GM12878 (cell line): Measurements from ENCODE around the gene RYR2. TPM values are rescaled to one million over a fixed set of nuclear protein-coding genes. Genes with fewer than 3 reads are reported as not detected.

ENCODE experiments used
- ATAC-seq: fragments of 200-7000 bp; cut with Tn5 transposase; 3 replicates; pipeline ENCODE4 v1.9.1; 2020; ENCODE audit warnings: mild to moderate bottlenecking, moderate library complexity
- BruUV-seq: library from RNA; stranded (reverse); fragments of 400-500 nt; replicated peaks from 2 replicates; lab custom pipeline; 2021; lab: Mats Ljungman, UMichigan
- CTCF ChIA-PET: fragments of 300-600 bp; sonication (Branson Sonifier 250); formaldehyde crosslinking; extraction: SDS; loops from one replicate; lab custom pipeline; 2021; ENCODE audit warnings: inconsistent platforms; lab: Yijun Ruan, JAX
- POLR2A ChIA-PET: fragments of 350-600 bp; formaldehyde crosslinking; extraction: SDS; loops from one replicate; lab custom pipeline; 2021; ENCODE audit warnings: inconsistent platforms; lab: Charles Lee
- RAD21 ChIA-PET: fragments of 300-600 bp; sonication (Branson Sonifier 250); formaldehyde crosslinking; loops from one replicate; lab custom pipeline; 2023; ENCODE audit warnings: antibody characterized with exemption; ENCODE audit not compliant: unreplicated experiment; lab: Charles Lee
- SMC1A ChIA-PET: fragments of 300-600 bp; sonication (Branson Sonifier 250); formaldehyde crosslinking; loops from one replicate; lab custom pipeline; 2023; ENCODE audit not compliant: unreplicated experiment, uncharacterized antibody; lab: Charles Lee
- DNase-seq: peaks from one replicate; pipeline ENCODE4 v3.0.0-alpha.2; 2011; ENCODE audit warnings: low read depth, low spot score
- FAIRE-seq: peaks from 3 replicates; lab custom pipeline; 2011; peaks lifted over from hg19 to GRCh38; lab: Jason Lieb, UNC
- H2AFZ ChIP-seq: 2 replicates; pipeline ENCODE4 v1.6.0; 2011; ENCODE audit warnings: low read depth, low read length, control low read depth; ENCODE audit not compliant: control insufficient read depth
- H3K27ac ChIP-seq: 2 replicates; pipeline ENCODE4 v1.5.1; 2011; ENCODE audit warnings: control low read depth; ENCODE audit not compliant: control insufficient read depth, insufficient read depth
- H3K27me3 ChIP-seq, 2 experiments: replicated peaks in 1 of 2; 2 replicates each; pipeline versions ENCODE4 v1.6.0 to v1.6.1; 2011; ENCODE audit warnings: low read length in 1 of 2; ENCODE audit not compliant: control insufficient read depth in 2 of 2, insufficient read depth in 2 of 2
- H3K36me3 ChIP-seq, 2 experiments: 2 replicates each; pipeline ENCODE4 v1.5.1; 2011; ENCODE audit warnings: low read length in 1 of 2; ENCODE audit not compliant: control insufficient read depth in 2 of 2, insufficient read depth in 2 of 2
- H3K4me1 ChIP-seq: 2 replicates; pipeline ENCODE4 v1.6.1; 2011; ENCODE audit warnings: mild to moderate bottlenecking, low read length, moderate library complexity, mixed read lengths; ENCODE audit not compliant: control insufficient read depth, insufficient read depth
- H3K4me2 ChIP-seq: 2 replicates; pipeline ENCODE4 v1.6.0; 2011; ENCODE audit warnings: control low read depth; ENCODE audit not compliant: control insufficient read depth, insufficient read depth
- H3K4me3 ChIP-seq: fragments of 200-600 bp; sonication (generic); 2 replicates; pipeline ENCODE4 v1.5.1; 2016
- H3K79me2 ChIP-seq: 2 replicates; pipeline ENCODE4 v1.6.0; 2011; ENCODE audit warnings: low read length; ENCODE audit not compliant: control insufficient read depth, insufficient read depth
- H3K9ac ChIP-seq: 2 replicates; pipeline ENCODE4 v1.8.0; 2011; ENCODE audit warnings: low read length, control low read depth, mixed read lengths; ENCODE audit not compliant: control insufficient read depth, insufficient read depth
- H3K9me3 ChIP-seq: replicated peaks from 3 replicates; pipeline ENCODE4 v1.5.1; 2011; ENCODE audit warnings: mild to moderate bottlenecking, low read length; ENCODE audit not compliant: control insufficient read depth, insufficient read depth
- H4K20me1 ChIP-seq: 2 replicates; pipeline ENCODE4 v1.6.0; 2011; ENCODE audit not compliant: control insufficient read depth, insufficient read depth
- BHLHE40 ChIP-seq, 2 experiments: fragments of 450-650 bp in 1 of 2; IDR thresholded peaks; 2 replicates each; pipeline ENCODE4 v1.6.1; 2011 to 2017; ENCODE audit warnings: low read depth in 2 of 2, borderline replicate concordance in 1 of 2, improper control_type of control experiment in 1 of 2, low read length in 1 of 2, mild to moderate bottlenecking in 1 of 2
- E2F8 ChIP-seq: fragments of 450-650 bp; IDR thresholded peaks from 2 replicates; pipeline ENCODE4 v1.6.1; 2018; ENCODE audit warnings: mild to moderate bottlenecking, low read depth, moderate library complexity; ENCODE audit not compliant: partially characterized antibody
- IRF3 ChIP-seq: fragments of 450-650 bp; IDR thresholded peaks from 2 replicates; pipeline ENCODE4 v1.6.1; 2014; ENCODE audit warnings: mild to moderate bottlenecking
- JUNB ChIP-seq: IDR thresholded peaks from 2 replicates; pipeline ENCODE4 v1.6.1; 2016; ENCODE audit warnings: antibody characterized with exemption, mild to moderate bottlenecking
- KAT2A ChIP-seq: conservative IDR thresholded peaks from 2 replicates; pipeline ENCODE4 v1.6.1; 2011; ENCODE audit warnings: low read depth, low read length; ENCODE audit not compliant: control insufficient read depth
- NBN ChIP-seq: fragments of 450-650 bp; IDR thresholded peaks from 2 replicates; pipeline ENCODE4 v1.6.1; 2016
- SIN3A ChIP-seq: IDR thresholded peaks from 2 replicates; pipeline ENCODE4 v1.6.1; 2012; ENCODE audit warnings: low read depth, low read length, improper control_type of control experiment
- WGBS: methylation state at CpG from one replicate; pipeline ENCODE4 v1.1.6; 2016; ENCODE audit warnings: low lambda C conversion rate; ENCODE audit not compliant: insufficient replicate concordance, insufficient coverage; ENCODE audit errors: missing lambda C conversion rate; 5-methylcytosine and 5-hydroxymethylcytosine counted together
- in situ Hi-C: fragments of 300-500 bp; cut with MboI; formaldehyde crosslinking; loops from 9 replicates; pipeline ENCODE4 v1.14.3; 2018; ENCODE audit warnings: mixed read lengths
- intact Hi-C: fragments of 100-400 bp; cut with micrococcal nuclease; formaldehyde crosslinking; loops from one replicate; pipeline ENCODE4 v1.14.2; 2022; ENCODE audit not compliant: unreplicated experiment
- polyA plus RNA-seq, 11 experiments: library from polyadenylated mRNA; depleted of rRNA in 4 of 11; unstranded in 6 of 11; stranded (reverse) in 5 of 11; fragments of >200 nt; fragmentation: Nextera tagmentation in 4 of 11; fragmentation: Illumina TruSeq in 1 of 11; extraction: Ambion mirVana in 4 of 11; extraction: Trizol in 1 of 11; gene quantifications; 1 replicate in 1 of 11; 2 replicates in 10 of 11; pipeline versions ENCODE4 v1.2.1 to v1.2.3, GENCODE V29; 2011 to 2016; ENCODE audit warnings: inconsistent platforms in 2 of 11, missing spikeins in 2 of 11, low read depth in 1 of 11
- total RNA-seq, 4 experiments: library from RNA; depleted of rRNA in 3 of 4; stranded (reverse); fragments of >200 nt in 3 of 4; fragmentation: Illumina TruSeq in 1 of 4; extraction: Trizol in 1 of 4; gene quantifications; 2 replicates each; pipeline versions ENCODE4 v1.2.1 to v1.2.3, GENCODE V29; 2013 to 2021

RYR2 gene
- total and polyA plus RNA-seq, 10 of the 15 experiments (the other 5 are each of a cell fraction or from before 2014, with no cell fraction given), result 0.01 to 0.04 TPM; not detected in 8

- no peak for TF ChIP-seq E2F8
- TF ChIP-seq, all 136 proteins: peak for 0
Observed at GRCh38 chr1:237578540-237578939, 536.6 kb downstream of the RYR2 start (continued).

DNA sequence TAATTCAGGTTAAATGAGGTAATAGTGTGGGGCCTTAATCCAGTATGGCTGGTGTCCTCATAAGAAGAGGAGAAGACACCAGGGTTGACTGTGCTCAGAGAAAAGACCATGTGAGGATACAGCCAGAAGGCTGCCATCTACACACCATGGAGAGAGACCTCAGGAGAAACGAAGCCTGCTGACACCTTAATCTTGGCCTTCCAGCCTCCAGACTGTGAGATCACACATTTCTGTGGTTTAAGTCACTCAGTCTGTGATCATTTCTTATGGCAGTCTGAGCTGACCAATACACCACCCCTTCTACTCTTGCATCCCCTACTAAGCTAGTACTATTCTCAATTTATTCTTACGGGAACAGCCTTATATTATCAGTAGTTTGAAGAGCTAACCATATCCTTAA lies 538.7 kb downstream of the RYR2 start:
- Histone ChIP-seq H3K4me1 (no peaks in the 10 kb centered on the region), H3K9ac (no peak overlapping the region), H3K4me2 (no peak overlapping the region), H3K27ac (no peak overlapping the region), H2AFZ (no peak overlapping the region), H4K20me1 (no peaks in the 10 kb centered on the region), H3K79me2 (no peaks in the 10 kb centered on the region), H3K36me3 (no peaks in the 10 kb centered on the region), H3K4me3 (no peak overlapping the region), H3K27me3 (no peaks in the 10 kb centered on the region), H3K9me3 (no peaks in the 10 kb centered on the region)
- TF ChIP-seq SIN3A (no peak), BHLHE40 (IDR thresholded peaks at IDR 0.05; ENCODE audit: borderline replicate concordance in 1 of 2, low read depth in 2 of 2, low read length in 1 of 2) (no peak), KAT2A (no peak), NBN (no peak), JUNB (no peak), E2F8 (no peak), IRF3 (no peak)
- POLR2A ChIA-PET, result no interaction called here
- 9% methylated on average over 2 of the region's 2 CpGs for WGBS
- SMC1A ChIA-PET, result interaction anchor here (0.6 kb wide), 1 partner anchor 31 kb away, joined by 3 read pairs; no protein-coding TSS in a partner anchor
- CTCF ChIA-PET, result no interaction called here
- intact Hi-C loops, result no loop called here
- in situ Hi-C loops, result no loop called here
- RAD21 ChIA-PET, result no interaction called here
- ATAC-seq (no peak), FAIRE-seq (no peak), DNase-seq (no peak)
- BruUV-seq, result no TSS peak
